ENCODE results near the gene IQCH.

The IQCH gene

DNA sequence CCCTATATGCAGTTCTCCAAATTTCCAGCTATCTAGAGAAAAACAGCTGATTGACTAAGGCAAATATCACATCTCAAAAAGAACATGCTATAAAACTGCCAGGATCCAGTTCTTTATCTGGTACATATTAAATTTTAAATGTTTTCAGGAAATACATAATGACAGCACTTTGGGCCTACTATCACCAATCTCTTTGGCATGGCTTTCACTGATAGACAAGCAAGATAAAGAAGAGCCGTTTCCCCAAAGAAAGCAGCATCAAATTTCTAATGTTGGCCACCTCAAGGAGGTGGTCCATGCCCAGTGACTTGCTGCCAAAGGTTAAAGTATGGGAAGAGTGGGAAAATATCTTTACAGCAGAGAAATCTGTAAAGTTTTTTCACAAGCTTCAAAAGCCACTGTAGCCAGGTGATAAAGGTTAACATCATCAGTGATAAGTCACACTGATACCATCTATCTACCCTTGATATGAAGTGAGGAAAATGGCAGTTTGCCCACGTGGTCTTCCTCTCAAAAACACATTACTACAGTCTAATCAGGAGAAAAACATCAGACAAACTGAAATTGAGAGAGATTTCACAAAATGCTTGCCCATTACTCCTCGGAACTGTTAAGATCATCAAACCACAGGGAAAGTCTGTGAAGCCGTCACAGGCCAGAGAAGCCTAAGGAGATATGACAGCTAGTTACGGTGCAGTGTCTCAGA, 220.0 kb downstream of the IQCH start:
- no peak for FAIRE-seq
- no peak for DNase-seq (ENCODE audit: extremely low spot score, insufficient read length, low read depth)

DNA sequence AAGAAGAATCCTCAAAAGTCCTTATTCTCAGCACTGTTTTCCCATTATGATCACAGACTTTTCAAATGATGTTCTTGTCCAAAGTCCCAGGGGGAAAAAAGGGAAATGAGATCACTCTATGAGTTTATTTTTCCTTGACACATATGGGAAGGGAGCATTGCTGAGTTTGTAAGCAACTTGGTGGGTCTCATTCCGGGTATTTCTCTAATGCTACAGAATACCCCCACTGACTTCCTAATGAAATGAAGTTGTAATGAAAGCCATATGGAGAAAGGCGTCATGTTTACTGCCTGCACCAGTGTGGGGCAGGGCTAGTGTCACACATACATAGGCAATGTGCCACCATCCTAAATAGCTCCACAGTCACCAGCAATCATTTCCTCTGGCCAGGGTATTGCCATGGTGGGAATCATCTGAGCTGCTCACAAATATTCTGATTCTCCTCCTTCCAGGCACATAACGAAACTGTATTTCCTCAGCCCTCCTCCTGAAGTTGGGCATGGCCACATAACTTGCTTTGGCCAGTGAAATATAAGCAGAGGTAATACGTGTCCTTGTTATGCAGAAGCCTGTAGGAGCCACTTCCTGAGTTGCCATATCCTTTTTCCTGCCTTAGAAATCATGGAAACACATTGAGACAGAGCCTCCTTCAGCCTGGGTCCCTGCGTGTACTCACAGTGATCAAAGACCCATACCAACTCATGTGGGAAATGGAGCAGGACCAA, 225.4 kb downstream of the IQCH start:
- DNase-seq (ENCODE audit: extremely low spot score, insufficient read length, low read depth) (no peak), FAIRE-seq (no peak)

DNA sequence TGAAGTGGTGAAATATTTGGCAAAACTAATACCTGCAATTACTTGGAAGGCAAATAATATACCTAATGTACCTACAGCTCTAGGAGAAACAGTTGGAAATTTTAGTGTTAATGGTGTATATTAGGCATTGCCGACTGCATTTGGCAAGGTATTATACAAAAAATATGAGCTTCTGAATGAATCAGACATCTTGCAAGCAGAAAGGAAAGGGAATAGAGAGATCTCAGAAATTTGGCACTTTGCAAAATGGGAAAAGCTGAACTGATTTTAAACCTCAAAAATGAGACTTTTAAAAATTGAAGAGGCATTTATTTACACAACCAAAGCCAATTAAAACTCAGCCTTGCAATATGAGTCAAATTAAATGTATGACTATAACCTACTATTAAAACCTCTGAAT, 226.2 kb downstream of the IQCH start:
- no peak for FAIRE-seq
- DNase-seq (ENCODE audit: extremely low spot score, insufficient read length, low read depth) = no peak

DNA sequence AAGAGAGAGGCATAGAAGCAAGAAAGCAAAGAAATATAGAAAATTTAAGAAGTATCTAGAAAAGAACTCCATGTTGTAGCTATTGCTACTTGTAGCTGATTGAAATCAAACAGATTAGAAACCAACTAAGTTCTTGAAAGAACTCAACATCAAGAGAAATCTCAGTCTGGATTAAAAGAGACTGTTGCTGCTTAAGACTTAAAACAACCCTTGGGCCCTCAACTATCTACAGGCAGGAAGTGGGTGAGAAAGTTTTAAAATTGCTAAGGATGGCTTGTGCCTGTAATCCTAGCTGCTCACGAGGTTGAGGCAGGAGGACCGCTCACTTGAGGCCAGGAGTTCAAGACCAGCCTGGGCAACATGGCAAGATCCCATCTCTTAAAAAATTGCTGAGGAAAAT, 227.1 kb downstream of the IQCH start:
- no peak for DNase-seq (ENCODE audit: extremely low spot score, insufficient read length, low read depth)
- no peak for FAIRE-seq

DNA sequence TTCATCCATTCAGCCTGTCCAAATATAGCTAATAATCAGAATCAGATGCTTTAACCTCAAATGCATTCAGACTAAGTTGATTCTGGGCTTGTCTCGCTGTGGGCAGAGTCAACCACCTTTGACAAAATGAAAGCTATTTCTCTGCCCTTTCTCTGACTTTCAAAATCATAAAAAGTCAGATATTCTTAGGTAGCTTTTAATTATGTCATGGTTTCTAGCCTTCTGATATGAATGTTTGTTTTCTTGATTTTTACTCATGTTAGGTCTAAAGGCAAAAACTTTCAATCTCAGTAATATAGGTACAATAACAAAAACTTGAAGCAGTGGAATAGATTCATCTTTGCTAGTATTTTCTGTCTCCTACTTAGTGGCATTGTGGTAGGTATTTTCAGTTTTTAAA, 241.0 kb downstream of the IQCH start:
- no peak for DNase-seq (ENCODE audit: extremely low spot score, insufficient read length, low read depth)
- no peak for FAIRE-seq

DNA sequence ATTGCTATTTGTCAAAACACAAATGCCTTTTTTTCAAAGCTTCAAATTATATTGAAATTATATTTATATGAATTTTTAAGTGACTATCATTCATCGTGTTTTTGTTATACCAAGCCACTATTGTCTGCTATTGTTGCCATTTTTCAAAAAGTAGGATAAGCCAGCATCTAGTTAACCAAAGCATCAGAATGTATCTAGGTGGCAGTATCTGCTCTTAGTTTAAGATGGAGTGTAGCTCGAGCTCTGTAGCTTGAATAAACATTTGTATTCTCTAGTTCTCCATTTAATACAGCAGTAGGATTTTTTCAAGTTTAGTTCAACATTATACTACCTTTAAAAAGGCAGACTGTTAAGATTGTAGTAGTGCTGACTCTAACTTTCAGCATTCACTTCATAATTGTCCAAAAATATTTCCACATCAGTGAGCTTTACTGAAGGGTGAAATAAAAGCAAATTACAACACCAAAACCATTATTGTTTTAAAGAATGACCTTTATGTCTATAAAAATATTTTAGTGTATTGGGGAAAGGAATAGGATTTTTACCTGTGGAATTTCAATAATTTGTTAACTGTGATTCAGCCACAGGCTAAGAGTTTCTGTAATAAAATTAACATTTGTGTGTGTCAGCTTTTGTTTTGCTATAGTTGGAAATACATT, 246.7 kb downstream of the IQCH start:
- FAIRE-seq (peak; percentile 38), DNase-seq (ENCODE audit: extremely low spot score, insufficient read length, low read depth) (no peak)

DNA sequence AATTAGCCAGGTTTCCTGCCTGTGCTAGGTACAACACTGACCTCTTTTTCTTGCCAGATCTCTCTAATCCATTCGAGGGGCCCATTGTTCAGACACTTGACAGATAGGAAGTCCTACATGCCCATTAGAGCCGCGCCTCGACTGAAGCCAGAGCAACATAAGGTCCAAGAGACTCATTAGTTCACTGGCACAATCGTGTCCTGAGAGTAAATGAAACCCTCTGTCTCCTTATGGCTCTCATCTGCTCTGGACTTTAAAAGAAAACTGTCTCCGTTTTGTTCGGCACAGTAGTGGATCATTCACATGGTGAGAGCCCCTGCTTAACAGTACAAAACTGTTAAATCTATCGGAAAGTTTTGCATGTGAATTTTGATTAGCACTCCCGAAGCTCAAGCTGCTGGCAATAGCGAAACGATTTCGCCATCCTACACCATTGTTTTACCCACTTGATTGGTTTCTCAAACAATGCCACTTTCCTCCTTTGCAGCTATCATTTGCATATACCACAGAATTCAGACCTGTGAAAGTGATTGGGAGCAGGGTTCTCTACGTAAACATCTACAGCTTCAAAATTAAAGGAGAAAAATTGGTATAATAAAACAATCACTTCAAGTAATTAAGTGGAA, 247.4 kb downstream of the IQCH start:
- DNase-seq (ENCODE audit: extremely low spot score, insufficient read length, low read depth) (no peak), FAIRE-seq (no peak)

DNA sequence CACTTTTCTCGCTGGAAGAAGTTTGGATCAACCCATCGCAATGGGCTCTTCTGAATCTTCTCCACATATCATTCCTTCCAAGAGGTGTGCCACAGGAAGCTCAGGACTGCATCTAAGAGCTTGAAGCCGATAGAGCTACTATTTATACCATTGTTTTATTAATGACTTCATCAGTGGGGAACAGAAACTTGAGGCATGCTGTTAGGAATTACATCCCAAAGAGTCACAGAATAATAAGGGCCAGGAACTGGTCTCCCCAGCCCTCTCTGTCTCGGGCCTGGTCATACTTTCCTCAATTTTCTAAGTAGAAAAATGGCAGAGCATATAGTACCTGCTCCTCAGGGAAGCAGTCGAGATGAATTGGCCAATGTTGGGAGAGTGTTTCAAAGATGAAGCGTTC, 249.5 kb downstream of the IQCH start:
- DNase-seq (ENCODE audit: extremely low spot score, insufficient read length, low read depth) (no peak), FAIRE-seq (no peak)

DNA sequence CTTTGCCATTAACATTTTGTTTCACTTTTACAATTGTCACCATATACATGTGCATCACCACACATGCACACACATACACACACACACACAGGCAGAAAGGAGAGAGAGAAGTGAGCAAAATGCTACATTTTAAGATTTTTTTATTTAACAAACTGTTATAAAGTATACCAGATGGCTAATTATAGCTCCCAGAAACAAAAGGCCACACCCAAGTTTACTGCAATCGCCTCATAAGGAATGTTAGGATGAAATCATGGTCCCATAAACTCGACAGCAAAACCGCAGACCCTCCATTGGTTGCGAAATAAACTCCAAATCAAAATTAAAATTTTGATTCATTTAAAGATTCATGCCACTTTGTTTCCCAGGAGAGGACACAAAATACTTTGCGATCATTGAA, 250.2 kb downstream of the IQCH start:
- DNase-seq (ENCODE audit: extremely low spot score, insufficient read length, low read depth) = no peak
- FAIRE-seq = no peak

DNA sequence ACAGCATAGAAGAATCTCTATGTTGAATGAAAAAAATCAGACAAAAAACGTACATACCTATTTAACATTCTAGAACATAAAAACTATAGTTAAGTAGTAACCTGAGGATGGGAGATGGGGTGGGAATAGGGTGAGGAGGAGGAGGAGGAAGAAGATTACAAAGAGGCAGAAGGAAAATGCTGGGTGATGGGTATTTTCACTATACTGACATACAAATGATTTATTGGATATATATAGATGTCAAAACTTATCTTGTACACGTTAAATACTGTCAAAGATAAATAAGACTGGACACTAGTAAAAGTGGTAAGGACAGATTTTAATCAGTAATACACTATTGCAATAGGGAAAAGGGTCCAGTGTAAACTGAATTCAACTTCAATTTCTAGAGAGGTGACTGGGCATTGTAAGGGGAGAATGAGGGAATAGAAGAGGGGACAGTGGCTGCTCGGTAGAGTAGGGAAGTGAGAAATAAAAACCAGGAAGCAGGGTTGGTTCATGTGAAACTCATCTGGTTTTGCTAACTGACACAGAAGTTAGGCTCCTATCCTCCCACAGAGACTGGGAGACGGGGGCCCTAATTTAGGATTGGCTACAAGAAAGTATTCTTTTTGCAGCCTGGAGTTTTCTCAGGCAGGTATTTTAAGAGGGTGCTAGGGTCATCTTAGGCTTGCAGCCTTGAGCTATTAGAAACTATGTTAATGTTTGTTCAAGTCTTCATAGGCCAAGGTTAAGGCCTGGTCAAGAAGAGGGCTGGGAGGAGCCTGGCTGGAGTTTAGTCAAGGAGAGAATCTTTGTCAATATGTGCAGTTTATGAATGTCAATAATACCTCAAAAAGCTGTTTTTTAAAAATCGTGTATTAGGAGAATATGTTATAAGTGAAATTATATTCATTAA, 251.3 kb downstream of the IQCH start:
- FAIRE-seq = peak; percentile 72
- DNase-seq (ENCODE audit: extremely low spot score, insufficient read length, low read depth) = no peak

DNA sequence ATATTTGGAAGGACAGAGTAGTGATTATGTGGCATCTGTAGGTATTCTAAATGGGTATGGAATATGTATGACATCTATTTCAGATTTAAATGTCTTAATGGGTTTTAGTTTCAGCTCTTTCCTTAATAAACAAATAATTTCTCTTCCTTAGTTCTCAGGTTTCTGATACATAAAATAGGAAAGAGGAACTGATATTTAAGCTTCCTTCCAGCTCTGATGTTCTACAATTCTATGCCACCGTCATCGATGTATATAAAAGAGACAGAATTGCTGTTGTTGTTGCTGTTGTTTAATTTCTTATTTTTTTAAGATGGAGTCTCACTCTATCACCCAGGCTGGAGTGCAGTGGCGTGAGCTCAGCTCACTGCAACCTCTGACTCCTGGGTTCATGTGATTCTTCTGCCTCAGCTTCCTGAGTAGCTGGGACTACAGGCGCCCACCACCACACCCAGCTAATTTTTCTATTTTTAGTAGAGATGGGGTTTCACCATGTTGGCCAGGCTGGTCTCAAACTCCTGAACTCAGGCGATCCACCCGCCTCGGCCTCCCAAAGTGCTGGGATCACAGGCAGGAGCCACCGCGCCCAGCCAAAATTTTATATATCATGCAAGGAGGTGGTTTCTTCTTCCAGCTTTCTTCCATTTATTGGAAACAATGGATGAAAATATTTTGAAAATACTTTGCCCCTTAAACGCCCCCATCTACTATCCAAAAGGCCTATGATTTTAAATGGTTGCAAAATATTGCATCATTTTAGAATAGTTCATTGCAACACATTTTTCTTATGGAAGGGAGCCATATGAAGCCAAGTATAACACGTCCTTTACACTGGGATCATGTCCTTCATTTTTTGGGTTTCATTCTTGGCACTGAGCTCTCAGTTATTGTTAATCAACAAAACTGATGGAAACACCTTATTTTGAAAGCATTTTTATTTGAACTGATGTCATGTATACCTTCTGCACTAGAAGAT, 252.5 kb downstream of the IQCH start:
- FAIRE-seq = peak; percentile 35
- DNase-seq (ENCODE audit: extremely low spot score, insufficient read length, low read depth) = no peak

DNA sequence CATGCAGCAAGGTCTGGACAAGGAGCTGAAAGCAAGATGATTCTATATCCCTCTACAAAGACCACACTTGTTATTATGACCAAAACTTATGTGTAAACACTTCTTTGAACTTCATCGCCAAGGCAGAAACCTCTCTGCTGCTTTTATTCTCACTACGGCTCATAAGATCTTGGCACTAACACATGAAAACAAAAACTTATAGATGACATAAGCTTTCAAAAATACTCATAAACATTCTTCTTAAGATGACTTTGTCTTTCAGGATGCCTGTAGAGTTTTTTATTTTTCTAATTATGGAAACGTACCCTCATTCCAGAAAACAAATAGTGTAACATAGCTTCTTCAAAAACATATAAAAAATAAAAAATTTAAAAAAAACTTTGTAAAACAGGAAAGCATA, 253.8 kb downstream of the IQCH start:
- no peak for DNase-seq (ENCODE audit: extremely low spot score, insufficient read length, low read depth)
- FAIRE-seq = no peak

DNA sequence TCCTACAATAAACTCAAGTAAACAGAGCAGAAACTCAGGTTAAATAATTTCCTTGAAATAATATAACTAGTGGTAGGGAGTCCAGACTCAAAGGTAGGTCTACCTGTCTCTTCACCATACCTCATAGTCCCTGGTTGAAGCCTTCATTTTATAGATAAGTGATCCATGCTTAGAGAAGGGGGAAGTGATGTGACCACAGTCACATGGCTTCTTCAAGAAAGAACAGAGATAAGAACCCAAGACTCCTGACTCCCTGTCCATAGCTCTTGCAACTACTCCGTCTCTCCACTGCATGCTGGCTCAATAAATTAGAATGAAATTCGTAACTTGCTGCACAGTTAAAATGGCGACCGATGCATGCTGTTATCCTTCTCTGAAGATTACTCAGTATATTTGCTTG, 255.3 kb downstream of the IQCH start:
- DNase-seq (ENCODE audit: extremely low spot score, insufficient read length, low read depth) (no peak), FAIRE-seq (no peak)

DNA sequence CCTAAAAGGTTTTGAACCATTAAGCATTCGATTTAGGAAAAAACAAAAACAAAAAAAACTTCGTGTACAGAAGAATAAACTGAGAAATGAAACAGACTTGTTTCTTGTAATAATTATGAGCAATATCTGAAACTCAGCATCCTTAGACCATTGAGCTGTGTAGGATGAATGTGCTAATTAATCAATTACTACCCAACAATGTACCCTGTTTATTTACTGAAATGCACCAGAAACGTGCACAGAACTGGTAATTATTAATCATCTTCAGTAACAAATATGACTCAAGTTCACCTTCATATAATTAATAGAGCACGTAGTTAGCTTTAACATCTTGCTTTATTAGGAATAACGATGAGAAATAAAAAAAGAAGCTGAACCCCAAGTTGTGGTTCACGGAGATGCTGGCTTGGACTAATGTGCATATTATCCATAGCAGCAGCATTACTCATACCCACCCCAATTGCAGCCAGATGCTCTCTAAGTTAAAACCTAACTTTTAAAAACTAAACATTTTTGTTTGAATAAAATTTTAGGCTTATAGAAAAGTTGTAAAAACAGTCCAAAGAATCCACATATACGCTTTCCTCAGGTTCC, 256.1 kb downstream of the IQCH start:
- DNase-seq (ENCODE audit: extremely low spot score, insufficient read length, low read depth) (no peak), FAIRE-seq (no peak)

DNA sequence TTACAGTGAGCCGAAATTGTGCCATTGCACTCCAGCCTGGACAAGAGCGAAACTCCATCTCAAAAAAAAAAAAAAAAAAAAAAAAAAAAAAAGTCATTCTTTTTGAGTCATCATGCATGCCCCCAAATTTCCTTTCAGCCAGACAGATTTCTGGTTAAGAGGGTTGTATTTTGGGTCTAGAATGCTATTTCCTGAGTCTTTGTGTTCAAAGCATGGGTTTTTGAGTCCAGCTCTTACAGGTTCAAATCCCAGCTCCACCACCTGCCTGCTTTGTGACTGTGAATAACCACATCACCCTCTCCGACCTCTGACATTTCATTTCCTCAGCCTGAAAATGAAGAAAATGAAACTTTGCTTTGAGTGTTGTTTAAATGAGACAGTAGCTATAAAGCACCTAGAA, 257.0 kb downstream of the IQCH start:
- no peak for DNase-seq (ENCODE audit: extremely low spot score, insufficient read length, low read depth)
- no peak for FAIRE-seq

DNA sequence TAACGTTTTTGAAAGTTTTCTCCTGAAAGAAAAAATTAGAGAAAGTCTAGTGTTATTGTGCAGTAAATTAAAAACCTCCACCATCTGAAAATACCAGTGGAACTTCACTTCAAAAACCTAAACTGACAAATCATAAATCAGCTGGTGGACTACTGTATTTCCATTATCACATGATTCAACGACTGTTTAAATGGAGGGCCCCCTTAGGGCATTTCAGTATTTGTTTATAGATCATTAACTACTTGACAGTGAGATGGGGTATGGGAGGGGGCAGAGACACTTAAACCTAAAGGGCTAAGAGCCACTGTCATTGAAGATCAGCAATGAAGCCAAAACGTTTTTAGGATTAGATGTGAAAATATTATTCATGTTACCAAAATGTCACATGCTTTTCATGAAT, 257.6 kb downstream of the IQCH start:
- no peak for DNase-seq (ENCODE audit: extremely low spot score, insufficient read length, low read depth)
- FAIRE-seq = no peak

DNA sequence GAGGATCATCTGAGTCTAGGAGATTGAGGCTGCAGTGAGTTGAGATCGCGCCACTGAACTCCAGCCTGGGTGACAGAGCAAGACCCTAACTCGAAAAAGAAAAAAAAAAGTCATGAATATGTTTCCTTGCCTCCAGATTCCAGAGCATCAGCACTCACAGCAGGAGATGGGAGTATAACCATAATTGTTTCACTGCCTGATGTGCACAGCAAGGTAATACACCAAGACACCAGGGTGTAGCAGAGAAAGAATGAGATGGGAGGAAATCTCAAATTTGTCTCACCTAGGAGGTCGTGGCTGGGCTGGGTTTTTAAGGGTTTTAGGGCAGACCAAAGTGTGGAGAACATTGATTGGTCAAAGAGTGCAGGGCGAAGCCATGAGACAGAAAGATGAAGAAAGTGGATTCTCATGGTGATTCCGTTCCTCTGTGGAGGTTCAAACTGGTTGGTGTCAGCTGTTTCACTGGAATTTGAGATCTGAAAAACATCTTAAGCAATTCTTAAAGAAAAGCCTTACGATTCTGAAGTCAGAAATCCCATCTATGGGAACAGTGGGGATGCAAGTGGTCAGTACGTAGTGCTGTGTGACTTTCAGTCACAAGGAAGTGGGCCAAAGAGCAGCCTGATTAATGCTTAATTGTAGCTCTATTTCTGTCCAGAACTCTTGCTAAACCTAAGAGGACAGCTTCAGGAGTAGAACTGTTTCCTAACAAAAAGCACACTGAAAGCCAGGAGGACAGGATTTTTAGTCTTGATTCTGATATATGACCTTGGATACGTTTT, 258.5 kb downstream of the IQCH start:
- no peak for DNase-seq (ENCODE audit: extremely low spot score, insufficient read length, low read depth)
- FAIRE-seq = no peak

DNA sequence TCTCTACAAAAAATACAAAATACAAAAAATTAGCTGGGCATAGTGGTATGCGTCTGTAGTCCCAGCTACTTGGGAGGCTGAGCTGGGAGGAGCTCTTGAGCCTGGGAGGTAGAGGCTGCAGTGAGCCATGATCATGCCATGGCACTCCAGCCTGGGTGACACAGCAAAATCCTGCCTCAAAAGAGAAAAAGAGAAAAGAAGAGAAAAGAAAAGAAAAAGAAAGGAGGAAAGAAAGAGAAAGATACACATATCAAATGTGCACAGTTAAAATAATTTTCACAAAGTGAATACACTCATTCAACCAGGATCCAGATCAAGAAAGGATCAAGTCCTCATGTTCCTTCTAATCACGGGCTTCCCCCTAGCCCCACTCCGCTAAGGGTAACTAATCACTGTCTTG, 260.5 kb downstream of the IQCH start:
- FAIRE-seq (no peak), DNase-seq (ENCODE audit: extremely low spot score, insufficient read length, low read depth) (no peak)

All from GM18507 (cell line).